Measurements from ENCODE around the gene KDM3A.

DNA sequence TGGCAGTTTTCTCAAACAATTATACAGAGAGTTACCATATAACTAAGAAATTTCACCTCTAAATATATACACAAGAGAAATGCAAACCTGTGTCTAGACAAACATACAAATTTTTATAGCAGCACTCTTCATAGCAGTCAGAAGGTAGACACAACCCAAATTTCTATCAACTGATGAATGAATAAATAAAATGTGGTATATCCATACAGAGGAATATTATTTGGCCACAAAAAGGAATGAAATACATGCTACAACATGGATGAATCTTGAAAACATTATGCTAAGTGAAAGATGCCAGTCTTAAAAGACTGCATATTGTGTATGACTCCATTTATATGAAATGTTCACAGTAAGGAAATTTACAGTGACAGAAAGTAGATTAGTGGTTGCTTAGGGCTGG lies 30.6 kb upstream of the KDM3A start:
- TF ChIP-seq, protein P1, sequence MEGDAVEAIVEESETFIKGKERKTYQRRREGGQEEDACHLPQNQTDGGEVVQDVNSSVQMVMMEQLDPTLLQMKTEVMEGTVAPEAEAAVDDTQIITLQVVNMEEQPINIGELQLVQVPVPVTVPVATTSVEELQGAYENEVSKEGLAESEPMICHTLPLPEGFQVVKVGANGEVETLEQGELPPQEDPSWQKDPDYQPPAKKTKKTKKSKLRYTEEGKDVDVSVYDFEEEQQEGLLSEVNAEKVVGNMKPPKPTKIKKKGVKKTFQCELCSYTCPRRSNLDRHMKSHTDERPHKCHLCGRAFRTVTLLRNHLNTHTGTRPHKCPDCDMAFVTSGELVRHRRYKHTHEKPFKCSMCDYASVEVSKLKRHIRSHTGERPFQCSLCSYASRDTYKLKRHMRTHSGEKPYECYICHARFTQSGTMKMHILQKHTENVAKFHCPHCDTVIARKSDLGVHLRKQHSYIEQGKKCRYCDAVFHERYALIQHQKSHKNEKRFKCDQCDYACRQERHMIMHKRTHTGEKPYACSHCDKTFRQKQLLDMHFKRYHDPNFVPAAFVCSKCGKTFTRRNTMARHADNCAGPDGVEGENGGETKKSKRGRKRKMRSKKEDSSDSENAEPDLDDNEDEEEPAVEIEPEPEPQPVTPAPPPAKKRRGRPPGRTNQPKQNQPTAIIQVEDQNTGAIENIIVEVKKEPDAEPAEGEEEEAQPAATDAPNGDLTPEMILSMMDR (conservative IDR thresholded peaks at IDR 0.05; ENCODE audit: low read depth in 2 of 2): no peak
- no peak for TF ChIP-seq JUNB (IDR thresholded peaks at IDR 0.05; ENCODE audit: unreplicated experiment)
- TF ChIP-seq POLR2AphosphoS5 (IDR thresholded peaks at IDR 0.05; ENCODE audit: low read depth): no peak
- TF ChIP-seq EZH2 (IDR thresholded peaks at IDR 0.05; ENCODE audit: low read depth, unreplicated experiment): no peak
